Epithelial cell of prostate (primary cell): ENCODE measurements around the gene SDSL.

ENCODE experiments used
- DNase-seq: peaks from one replicate; pipeline ENCODE4 v3.0.0-alpha.2; 2011; ENCODE audit warnings: low read depth, low spot score
- H3K27ac ChIP-seq: fragments of 450-650 bp; 2 replicates; pipeline ENCODE4 v1.5.1; 2017; ENCODE audit warnings: mild to moderate bottlenecking

The SDSL gene

GRCh38 chr12:113465808-113466453, 43.8 kb downstream of the SDSL start:
- DNase-seq = no peak
- no peak overlapping the region for H3K27ac ChIP-seq

- no peak overlapping the region for H3K27ac ChIP-seq
- DNase-seq = no peak
Observed at GRCh38 chr12:113466454-113467141, 44.4 kb downstream of the SDSL start.

GRCh38 chr12:113467142-113467501, 44.9 kb downstream of the SDSL start:
- peak overlapping the region; percentile 41 for H3K27ac ChIP-seq
- no peak for DNase-seq

- DNase-seq = no peak
- peak overlapping the region; percentile 41 for H3K27ac ChIP-seq
Observed at GRCh38 chr12:113467502-113468364, 45.6 kb downstream of the SDSL start.

- no peak for DNase-seq
- no peak overlapping the region for H3K27ac ChIP-seq
Observed at GRCh38 chr12:113468365-113469223, 46.4 kb downstream of the SDSL start.

- H3K27ac ChIP-seq = no peak overlapping the region
- no peak for DNase-seq
Observed at GRCh38 chr12:113469224-113469948, 47.2 kb downstream of the SDSL start.

GRCh38 chr12:113469949-113470743, 48.0 kb downstream of the SDSL start:
- DNase-seq = no peak
- H3K27ac ChIP-seq = no peak overlapping the region

GRCh38 chr12:113470871-113471618, 48.9 kb downstream of the SDSL start:
- H3K27ac ChIP-seq = no peak overlapping the region
- DNase-seq = no peak

GRCh38 chr12:113471619-113472171, 49.5 kb downstream of the SDSL start, which contains the start of gene LHX5:
Gene LHX5, minus strand, starts transcription at chr12:113471871. Its CDS starts 373 bp downstream, at chr12:113471498.
- DNase-seq = no peak
- no peak within 1 kb of the TSS for H3K27ac ChIP-seq

GRCh38 chr12:113472191-113473121, 50.3 kb downstream of the SDSL start:
- no peak for DNase-seq
- no peak overlapping the region for H3K27ac ChIP-seq

- no peak overlapping the region for H3K27ac ChIP-seq
- DNase-seq = no peak
Observed at GRCh38 chr12:113473400-113473799, 51.2 kb downstream of the SDSL start.

GRCh38 chr12:113473942-113474341, 51.8 kb downstream of the SDSL start:
- DNase-seq = no peak
- no peak overlapping the region for H3K27ac ChIP-seq

GRCh38 chr12:113474635-113475436, 52.7 kb downstream of the SDSL start:
- DNase-seq = no peak

GRCh38 chr12:113475451-113476175, 53.4 kb downstream of the SDSL start:
- DNase-seq = no peak
- H3K27ac ChIP-seq = no peak overlapping the region

More at GRCh38 chr12:113474635-113475436, 52.7 kb downstream of the SDSL start:
- no peak overlapping the region for H3K27ac ChIP-seq
